Ammon's horn (tissue), 1 donor: ENCODE results near the gene DYSF.

Source experiments
- DNase-seq: peaks from one replicate; pipeline ENCODE4 v3.0.0-alpha.2; 2016; ENCODE audit warnings: low spot score

Gene DYSF

DNA sequence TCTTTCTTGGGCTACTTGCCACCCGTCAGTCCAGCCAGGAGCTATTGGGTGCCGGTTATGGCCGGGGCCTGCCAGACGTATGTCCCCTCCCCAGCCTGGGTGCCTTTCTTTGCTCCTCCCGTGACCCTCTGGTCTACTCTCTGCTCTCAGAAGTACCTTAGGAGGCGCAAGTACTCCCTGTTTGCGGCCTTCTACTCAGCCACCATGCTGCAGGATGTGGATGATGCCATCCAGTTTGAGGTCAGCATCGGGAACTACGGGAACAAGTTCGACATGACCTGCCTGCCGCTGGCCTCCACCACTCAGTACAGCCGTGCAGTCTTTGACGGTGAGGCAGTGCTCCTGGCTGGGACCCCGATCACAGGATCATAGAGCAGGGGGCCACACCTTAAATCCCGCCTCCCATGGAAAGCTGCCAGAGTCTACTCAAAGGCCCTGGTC, 99.5 kb downstream of the DYSF start:
- no peak for DNase-seq

DNA sequence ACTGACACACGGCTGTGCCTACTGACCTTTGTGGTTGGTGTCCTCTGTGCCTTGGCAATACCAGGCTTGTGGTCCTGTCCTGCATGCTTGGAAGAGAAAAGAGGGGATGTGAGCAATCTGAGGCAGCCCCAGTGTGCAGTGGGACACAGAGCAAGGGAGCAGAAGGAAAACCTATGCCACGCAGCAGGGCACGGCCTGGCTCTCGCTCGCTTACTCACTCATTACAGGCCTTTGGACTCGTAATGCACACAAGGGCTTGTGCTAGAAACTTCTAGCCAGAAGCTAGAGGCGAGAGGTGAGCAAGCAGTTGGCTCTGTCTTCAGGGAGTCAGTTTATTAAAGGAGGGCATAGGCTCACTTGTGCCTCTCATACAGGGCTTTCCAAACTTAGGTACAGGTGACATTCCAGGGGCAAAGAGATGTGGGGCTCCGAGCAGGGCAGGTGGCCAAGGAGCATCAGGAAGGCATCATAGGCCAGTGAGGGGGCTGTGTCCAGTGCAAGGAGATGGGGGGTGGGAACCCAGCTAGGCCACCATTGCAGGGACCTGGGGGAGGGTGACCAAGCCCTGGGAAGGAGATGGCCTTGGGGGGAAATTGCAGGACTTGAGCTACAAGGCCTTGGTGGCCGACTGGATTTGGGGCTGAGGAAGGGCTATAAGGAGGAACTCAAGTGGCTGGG, 100.8 kb downstream of the DYSF start:
- no peak for DNase-seq

DNA sequence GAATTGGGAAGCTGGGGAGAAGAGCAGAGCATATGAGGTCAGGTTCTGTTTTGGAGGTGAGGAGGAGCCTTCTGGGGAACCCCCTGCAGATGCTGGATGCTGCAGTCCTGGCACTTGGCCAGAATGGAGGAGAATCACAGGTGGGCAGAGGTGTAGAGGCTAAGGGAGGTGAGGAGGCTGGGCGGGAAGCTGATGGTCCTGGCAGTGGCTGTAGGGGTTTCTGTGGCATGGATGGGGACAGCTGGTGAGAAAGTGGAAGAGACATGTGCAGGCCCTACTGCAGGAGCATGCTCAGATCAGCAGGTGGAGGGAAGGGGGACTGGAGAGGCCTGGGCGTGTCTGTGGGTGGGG, 101.3 kb downstream of the DYSF start:
- no peak for DNase-seq

GRCh38 chr2:71555798-71556454, 102.6 kb downstream of the DYSF start:
- DNase-seq, result no peak

- no peak for DNase-seq
Observed at GRCh38 chr2:71556692-71557250, 103.4 kb downstream of the DYSF start.

DNA sequence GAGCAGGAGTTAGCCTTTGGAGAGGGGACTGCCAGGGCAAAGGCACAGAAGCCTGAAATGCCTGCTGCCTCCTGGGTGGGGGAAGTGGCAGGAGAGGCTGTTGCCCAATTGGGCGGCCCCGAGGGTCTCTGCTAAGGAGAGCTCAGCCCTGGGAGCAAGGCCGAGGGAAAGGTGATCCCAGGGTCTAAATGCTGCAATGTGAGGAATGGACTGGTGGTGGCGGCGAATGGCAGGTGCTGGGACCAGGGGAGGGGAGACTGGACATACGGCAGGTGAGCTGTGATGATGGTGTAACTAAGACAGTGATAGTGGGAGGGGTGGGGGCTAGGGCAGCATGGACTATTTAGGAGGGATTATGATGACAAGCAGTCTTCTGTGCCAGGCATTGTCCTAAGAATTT, 104.0 kb downstream of the DYSF start:
- DNase-seq, result no peak

GRCh38 chr2:71558300-71559051, 105.1 kb downstream of the DYSF start:
- DNase-seq, result no peak

DNA sequence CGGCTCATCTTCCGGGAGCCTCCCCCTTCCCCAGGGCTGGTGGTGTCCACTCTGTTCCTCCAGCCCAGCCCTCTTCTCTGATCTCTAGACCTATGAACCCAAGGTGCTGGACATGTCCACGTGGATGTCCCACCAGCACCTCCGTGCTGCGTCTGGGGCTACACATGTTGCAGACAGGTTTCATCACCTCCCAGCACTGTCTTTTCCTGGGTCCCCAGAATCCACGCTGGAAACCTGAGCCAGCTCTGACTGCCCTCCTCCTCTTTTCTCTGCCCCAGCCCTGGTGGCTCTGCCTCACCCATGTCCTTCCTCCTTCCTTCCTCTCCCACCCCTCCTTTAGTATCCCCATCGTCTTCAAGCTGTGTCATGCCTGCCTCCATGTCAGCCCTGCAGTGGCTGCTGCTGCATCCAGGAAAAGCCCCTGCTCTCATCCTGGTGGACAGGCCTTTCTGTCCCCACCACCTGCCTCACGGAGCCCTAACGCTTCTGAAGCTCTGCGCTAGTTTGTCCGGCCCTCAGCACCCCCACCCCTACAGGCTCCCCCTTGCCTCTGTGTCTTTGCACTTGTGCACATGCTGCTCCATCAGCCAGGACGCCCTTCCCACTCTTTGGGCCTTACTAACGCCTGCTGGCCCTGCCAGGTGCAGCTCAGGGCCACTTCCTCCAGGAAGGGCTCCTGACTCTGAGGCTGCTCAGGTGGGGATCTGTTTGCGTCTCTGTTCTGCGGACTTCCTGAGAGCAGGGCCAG, 105.9 kb downstream of the DYSF start:
- DNase-seq, result no peak

DNA sequence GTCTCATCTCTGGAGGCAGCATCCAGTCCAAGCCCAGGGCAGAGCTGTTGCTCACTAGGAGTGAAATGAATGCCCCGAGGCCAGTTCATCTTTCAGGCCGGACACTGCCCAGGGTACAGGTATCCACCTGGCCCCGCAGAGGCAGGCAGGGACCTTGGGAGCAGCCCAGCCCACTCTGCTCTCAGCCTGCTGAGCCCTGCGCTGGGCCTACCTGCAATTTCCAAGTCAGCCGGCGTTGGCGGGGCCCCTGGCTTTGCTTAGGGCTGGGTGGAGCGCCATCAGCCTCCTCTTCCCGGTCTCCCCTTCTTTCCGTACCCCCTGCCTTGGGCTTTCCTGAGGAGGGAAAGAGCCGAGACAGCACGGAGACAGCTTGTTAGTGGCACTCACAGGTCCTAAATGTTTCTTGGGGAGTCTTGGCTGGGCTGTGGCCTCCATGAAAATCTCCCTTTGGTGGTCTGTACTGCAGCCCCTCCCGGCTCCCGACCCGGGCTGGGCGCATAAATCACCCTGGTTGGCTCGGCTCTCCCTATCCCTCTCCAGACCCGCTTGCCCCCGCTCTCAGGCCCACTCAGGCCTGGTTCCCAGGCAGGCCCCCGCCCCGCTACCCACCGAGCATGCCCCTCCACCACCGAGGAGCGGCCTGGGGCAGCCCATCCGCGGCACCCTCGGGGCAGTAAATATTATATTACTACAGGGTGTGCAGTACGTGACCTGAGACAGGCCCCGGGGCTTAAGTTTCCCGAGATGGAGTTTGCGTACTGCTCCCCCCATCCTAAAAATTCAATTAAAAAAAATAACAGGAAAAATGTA, 106.7 kb downstream of the DYSF start:
- DNase-seq, result no peak

GRCh38 chr2:71560638-71561011, 107.3 kb downstream of the DYSF start:
- no peak for DNase-seq

DNA sequence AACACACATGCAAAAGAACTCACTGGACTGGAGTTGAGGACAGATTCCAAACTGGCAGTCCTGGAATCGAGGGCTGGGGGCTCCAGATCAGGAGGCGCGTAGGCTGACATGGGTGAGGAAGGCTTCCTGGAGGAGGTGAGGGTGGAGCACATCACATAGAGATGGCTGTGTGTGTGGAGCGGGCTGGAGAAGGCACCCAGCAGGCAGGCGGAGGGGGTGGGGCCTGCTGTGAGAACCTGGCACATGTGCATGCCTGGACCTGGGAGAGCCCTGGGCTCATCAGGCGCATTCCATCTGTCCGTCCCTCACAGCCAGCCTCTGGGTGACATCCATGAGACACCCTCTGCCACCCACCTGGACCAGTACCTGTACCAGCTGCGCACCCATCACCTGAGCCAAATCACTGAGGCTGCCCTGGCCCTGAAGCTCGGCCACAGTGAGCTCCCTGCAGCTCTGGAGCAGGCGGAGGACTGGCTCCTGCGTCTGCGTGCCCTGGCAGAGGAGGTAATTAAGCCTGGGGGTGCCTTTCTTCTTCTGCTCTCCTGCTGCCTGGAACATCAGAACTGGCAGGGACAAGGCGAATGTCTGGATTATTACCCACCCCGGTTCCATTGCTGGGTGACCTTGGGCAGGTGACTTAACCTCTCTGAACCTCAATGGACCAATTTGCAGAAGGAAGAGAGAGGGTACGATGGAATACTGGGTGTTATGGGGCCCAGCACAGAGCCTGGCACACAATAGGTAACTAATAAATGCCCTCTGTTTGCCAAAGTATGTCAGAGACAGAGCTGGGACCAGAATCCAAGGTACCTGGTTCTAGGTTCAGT, 108.3 kb downstream of the DYSF start:
- no peak for DNase-seq

- DNase-seq, result no peak
Observed at GRCh38 chr2:71562518-71562917, 109.2 kb downstream of the DYSF start.

- no peak for DNase-seq
Observed at GRCh38 chr2:71563872-71564271, 110.5 kb downstream of the DYSF start.

DNA sequence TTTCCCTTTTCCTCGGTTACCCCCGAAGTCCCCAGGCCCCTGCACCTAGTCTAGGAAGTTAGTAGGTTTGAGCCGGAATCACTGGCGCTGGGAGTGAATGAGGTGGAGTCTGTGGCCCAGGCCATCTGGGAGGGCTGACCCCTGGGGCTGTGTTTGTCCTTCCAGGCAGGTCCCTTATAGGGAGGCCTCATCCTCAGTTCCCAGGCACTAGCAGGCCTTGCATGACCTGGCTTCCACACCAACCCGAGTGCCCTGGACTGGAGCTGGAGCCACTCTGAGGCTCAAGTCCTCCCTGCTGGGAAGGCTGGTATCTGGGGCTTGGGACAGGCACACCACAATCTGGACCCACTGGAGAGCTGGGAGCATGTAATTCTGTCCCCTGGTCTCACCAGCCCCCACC, 111.0 kb downstream of the DYSF start:
- no peak for DNase-seq

GRCh38 chr2:71564790-71565189, 111.4 kb downstream of the DYSF start:
- DNase-seq, result no peak

- DNase-seq, result no peak
Observed at GRCh38 chr2:71566372-71566771, 113.0 kb downstream of the DYSF start.

- no peak for DNase-seq
Observed at GRCh38 chr2:71567625-71568024, 114.3 kb downstream of the DYSF start.

- DNase-seq, result no peak
Observed at GRCh38 chr2:71568103-71568502, 114.7 kb downstream of the DYSF start.

DNA sequence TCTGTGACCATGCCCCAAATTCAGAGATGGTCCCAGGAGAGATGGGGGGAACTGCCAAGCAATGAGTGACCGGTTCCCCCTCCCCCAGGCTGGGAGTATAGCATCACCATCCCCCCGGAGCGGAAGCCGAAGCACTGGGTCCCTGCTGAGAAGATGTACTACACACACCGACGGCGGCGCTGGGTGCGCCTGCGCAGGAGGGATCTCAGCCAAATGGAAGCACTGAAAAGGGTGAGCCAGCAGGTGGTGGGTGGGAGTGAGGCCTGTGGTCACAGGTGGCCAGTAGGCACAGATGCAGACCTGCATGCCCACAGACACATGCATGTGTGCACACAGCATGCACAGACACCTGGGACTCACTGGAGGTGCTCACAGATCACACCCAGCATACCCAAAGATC, 117.2 kb downstream of the DYSF start:
- DNase-seq, result no peak

DNA sequence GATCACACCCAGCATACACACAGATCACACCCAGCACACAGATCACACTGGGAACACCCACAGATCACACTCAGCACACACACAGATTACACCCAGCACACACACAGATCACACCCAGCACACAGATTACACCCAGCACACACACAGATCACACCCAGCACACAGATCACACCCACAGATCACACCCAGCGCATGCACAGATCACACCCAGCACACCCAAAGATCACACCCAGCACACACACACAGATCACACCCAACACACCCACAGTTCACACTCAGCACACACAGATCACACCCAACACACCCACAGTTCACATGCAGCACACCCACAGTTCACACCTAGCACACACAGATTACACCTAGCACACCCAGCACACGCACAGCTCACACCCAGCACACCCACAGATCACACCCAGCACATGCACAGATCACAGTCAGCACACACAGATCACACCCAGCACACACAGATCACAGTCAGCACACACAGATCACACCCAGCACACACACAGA, 117.6 kb downstream of the DYSF start:
- DNase-seq, result no peak
